Measurements from ENCODE around the gene ST13.

DNA sequence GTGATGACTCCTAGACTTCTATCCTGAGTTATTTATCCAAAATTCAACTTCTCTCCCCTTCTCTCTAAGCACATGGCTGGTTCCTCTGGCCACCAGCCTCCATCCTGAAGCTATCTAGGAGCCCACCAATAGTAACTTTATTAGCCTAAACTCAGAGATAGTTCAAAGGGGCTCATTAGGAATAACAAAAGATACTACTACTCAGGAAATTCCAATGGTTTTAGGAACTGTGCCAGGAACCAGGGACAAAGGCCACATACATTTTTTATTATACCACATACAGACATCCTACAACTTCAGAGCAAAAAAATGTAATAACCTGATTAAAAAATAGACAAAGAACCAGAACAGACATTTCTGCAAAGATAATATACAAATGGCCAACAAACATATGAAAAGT lies 65.2 kb downstream of the ST13 start:
- TF ChIP-seq, protein P1, sequence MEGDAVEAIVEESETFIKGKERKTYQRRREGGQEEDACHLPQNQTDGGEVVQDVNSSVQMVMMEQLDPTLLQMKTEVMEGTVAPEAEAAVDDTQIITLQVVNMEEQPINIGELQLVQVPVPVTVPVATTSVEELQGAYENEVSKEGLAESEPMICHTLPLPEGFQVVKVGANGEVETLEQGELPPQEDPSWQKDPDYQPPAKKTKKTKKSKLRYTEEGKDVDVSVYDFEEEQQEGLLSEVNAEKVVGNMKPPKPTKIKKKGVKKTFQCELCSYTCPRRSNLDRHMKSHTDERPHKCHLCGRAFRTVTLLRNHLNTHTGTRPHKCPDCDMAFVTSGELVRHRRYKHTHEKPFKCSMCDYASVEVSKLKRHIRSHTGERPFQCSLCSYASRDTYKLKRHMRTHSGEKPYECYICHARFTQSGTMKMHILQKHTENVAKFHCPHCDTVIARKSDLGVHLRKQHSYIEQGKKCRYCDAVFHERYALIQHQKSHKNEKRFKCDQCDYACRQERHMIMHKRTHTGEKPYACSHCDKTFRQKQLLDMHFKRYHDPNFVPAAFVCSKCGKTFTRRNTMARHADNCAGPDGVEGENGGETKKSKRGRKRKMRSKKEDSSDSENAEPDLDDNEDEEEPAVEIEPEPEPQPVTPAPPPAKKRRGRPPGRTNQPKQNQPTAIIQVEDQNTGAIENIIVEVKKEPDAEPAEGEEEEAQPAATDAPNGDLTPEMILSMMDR (IDR thresholded peaks at IDR 0.05; ENCODE audit: poor library complexity) = no peak
- TF ChIP-seq EZH2 (IDR thresholded peaks at IDR 0.05; ENCODE audit: borderline replicate concordance) (no peak), EZH2phosphoT487 (IDR thresholded peaks at IDR 0.05; ENCODE audit: low read depth, severe bottlenecking, unreplicated experiment) (no peak)

Data from hepatocyte (in vitro differentiated cells).